Lung microvascular endothelial cell (primary cell): ENCODE measurements around the gene DNAJC10. TPM values are rescaled to one million over a fixed set of nuclear protein-coding genes. Genes with fewer than 3 reads are reported as not detected.
A peak's percentile ranks its signal among the peaks of the same experiment; 100 is the strongest.
"Not testable (repeated sequence)": the region's sequence is repeated elsewhere in the genome, so short reads cannot be mapped to it uniquely, and the experiment has no call there.

Experiments
- DNase-seq, 2 donors: peaks; one replicate each; pipeline versions ENCODE4 v3.0.0 to v3.0.0-alpha.2; 2010; ENCODE audit warnings: low read depth in 2 of 2
- total RNA-seq: library from RNA; depleted of rRNA; stranded (reverse); fragments of >200 nt; gene quantifications from 2 replicates; pipeline ENCODE4 v1.2.1, GENCODE V29; 2014

The DNAJC10 gene, protein sequence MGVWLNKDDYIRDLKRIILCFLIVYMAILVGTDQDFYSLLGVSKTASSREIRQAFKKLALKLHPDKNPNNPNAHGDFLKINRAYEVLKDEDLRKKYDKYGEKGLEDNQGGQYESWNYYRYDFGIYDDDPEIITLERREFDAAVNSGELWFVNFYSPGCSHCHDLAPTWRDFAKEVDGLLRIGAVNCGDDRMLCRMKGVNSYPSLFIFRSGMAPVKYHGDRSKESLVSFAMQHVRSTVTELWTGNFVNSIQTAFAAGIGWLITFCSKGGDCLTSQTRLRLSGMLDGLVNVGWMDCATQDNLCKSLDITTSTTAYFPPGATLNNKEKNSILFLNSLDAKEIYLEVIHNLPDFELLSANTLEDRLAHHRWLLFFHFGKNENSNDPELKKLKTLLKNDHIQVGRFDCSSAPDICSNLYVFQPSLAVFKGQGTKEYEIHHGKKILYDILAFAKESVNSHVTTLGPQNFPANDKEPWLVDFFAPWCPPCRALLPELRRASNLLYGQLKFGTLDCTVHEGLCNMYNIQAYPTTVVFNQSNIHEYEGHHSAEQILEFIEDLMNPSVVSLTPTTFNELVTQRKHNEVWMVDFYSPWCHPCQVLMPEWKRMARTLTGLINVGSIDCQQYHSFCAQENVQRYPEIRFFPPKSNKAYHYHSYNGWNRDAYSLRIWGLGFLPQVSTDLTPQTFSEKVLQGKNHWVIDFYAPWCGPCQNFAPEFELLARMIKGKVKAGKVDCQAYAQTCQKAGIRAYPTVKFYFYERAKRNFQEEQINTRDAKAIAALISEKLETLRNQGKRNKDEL
- 44.2 and 63.3 TPM in 2 replicates for total RNA-seq

DNA sequence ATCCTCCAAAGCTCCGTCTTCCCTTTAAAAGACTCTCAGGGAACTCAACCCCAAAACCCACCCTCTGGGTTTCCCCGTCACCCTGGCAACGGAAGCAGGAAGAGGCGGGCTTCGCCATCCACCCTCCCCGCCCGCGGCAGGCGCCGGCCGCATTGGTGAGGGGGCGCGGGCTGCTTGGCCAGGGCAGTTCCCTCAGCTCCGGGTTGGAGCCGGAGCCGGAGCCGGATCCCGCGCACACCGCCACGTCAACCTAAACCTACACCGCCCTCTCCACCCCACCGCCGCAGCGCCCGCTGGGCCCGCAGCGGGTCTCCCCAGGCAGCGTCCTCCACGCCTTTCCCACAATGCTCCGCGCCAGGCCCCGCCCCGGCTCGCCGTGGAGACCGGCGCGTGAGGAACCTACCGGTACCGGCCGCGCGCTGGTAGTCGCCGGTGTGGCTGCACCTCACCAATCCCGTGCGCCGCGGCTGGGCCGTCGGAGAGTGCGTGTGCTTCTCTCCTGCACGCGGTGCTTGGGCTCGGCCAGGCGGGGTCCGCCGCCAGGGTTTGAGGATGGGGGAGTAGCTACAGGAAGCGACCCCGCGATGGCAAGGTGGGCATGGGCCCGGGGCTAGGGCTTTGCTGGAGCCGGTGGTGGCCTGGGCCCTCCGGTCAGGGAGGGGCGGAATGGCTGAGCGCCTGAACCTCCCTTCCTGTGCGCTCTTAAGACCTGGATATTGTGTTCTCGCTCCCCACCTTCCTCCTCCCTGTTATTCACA is at the start of gene DNAJC10:
TSS of gene DNAJC10 (plus strand) at position 366 of the 758 bp plus-strand sequence. CDS start 1,830 bp downstream, outside the sequence.
- DNase-seq, result peak; percentile 95 to 96

DNA sequence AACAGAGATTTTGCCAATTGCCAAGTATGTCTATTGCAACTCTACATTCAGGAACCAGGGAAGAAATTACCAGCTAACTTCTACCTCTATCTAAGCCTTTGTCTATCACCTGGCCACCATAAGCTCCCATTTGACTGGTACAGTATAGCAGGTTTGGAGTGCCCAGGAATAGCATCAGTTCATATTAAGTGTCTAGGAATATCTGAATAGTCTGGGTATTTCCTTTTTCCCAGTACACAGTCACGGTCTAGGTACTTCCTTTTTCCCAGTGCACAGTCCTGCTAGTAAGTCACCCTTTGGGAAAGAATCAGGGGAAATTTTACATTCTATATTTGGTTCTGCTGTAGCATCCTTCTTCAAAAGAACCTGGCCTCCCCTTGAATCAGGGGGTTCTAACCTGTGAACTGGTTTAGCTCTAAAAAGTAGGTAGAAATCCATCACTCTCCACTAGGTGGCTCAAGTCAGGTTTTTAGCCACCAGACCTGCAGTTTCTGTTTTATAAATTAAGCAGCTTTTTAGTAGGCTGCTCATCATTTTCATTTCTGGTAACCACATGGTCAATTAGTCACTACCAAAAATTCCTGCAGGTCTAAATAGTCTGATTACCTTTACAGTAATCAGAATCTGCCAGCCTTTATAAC is 49.3 kb upstream of the DNAJC10 start:
- peak; percentile 36 to 51 for DNase-seq

DNA sequence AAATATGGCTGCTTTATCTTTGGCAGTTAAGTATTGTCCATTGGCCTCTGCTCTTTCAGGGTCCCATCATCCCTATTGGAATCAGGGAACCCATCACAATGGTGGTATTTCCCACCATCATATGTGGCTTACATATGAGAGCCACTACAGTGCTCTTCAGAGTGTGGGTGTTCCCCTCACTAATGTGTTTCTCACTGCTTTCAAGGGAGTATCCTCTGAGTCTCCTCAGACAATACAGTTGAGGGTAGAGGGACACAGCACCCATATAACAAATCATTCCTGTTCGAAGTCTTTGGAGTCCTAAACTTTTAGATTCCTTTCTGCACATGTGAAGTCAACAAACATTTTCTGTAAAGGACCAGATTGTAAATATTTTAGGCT is 48.8 kb upstream of the DNAJC10 start:
- no peak for DNase-seq

DNA sequence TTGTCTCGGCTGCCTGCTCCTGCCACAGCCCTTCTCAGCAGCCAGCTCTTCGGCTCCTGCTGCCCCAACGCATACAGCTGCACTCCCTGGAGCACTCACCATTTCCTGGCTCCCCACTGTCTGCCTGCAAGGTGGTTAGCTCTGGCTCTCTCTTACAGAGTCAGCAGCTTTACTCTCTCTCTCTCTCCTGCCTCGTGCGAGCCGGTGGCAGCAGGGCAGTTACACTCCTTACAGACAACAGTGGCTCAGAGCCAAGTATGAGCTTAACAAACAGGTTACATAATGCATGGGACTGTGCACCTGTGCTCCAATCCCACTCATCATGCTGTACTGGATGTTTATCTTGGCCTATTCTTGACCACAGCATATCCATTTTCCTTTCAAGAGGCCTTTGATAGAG is 47.4 kb upstream of the DNAJC10 start:
- peak; percentile 66 to 68 for DNase-seq

DNA sequence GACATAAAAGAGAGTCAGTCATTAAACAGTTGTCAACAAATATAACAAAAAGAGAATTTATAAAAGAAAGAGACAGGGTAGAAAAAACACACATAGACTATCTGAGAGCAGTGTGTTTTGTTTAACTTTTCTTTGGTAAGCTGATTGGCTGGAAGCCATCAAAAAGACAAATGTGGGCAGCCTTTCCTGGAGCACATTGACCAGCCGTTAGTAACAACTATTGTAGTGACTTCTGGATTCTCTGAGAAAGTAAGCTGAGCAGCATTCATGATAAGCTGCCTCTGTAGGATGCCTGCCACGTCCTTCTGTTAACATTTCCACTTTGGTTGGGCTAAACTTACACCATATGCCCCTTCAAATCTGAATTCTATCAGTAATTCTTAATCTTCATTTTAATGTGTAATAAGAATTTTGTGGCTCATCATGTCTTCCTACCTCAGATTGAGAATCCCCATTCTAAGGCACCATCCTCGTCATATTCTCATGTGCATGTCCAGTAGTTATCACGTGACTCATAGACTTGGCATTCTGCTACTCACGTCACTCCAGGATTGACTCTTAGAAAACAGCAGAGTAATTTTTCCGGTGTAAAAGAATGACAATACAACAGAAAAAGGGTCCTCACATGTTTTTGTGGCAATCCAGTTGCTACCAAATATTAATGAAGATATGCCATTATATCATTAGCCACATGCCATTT is 43.4 kb upstream of the DNAJC10 start:
- DNase-seq, result peak; percentile 49 to 57

DNA sequence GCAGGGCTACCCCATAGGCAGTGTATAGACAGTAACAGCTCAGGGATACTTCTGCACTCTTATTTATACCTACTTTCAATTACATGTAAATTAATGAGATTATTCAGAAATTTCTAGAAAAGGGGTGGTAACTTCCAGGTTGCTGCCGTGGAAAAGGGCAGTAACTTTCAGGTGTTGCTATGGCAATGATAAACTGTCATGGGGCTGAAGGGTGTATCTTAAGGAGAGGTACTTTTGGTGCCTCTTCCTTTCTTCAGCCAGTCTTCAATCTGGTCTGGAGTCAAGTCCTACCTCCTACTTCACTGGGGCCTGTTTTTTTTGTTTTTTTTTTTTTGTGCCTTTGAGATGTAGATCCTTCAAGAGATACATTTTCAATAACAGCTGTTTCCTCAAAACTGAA is 35.2 kb upstream of the DNAJC10 start:
- DNase-seq, result no peak

DNA sequence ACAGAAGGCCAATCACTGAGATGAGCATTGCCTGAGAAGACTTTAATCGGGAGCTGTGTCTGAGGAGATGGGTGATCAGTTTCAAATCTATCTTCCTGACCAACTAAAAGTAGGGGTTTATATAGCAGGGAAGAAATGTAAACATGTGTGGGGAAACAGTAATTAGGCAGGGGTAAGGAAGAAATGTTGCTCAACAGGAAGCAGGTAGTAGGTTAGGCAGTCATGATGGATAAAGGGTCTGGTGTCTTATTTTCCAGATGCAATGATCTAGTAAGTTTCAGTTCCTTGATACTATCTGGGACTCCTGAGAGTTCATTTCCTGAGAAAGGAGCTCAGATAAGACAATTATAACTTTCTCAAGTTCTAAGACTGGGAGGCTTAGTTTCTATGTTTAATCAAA is 33.8 kb upstream of the DNAJC10 start:
- no peak for DNase-seq

DNA sequence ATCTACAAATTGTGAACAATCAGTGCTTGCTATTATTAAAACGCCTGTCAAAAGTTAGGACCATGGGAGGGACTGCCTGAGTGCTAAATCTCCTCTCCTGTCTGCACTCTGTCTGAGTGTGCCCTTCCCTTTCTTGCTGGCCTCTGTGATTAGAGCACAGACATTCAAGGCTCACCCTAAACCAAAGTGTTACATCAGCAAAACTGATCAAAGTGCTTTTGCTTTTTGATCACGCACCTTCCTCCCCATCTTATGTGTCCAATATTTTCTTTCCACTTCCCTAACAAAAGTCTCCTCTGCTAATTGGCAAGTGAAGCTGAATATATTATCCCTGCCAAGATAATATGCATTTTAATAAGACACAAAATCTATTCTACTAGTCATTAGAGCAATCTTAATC is 30.5 kb upstream of the DNAJC10 start:
- no peak for DNase-seq

DNA sequence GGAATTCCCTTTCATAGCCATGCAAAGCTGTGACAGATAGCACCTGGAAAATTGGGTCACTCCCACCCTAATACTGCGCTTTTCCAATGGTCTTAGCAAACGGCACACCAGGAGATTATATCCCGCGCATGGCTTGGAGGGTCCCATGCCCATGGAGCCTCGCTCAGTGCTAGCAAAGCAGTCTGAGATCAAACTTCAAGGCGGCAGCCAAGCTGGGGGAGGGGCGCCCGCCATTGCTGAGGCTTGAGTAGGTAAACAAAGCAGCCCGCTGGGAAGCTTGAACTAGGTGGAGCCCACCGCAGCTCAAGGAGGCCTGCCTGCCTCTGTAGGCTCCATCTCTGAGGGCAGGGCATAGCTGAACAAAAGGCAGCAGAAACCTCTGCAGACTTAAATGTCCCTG is 29.3 kb upstream of the DNAJC10 start:
- not testable (repeated sequence) for DNase-seq

DNA sequence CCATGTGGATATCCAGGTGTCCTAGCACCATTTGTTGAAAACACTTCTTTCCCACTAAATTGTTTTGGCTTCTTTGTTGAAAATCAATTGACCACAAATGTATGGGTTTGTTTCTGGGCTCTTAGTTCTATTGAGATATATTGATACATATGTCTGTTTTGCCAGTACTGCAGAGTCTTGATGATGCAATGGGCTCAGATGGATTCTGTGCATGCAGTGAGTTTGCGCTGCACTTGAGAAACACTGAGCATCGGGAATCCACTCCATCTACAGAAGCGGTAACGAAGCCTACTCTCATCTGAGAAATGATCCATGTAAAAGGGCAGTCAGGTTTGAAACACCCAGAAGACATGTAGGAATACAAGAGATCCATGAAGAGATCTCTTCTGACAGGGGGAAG is 21.9 kb upstream of the DNAJC10 start:
- DNase-seq, result no peak

DNA sequence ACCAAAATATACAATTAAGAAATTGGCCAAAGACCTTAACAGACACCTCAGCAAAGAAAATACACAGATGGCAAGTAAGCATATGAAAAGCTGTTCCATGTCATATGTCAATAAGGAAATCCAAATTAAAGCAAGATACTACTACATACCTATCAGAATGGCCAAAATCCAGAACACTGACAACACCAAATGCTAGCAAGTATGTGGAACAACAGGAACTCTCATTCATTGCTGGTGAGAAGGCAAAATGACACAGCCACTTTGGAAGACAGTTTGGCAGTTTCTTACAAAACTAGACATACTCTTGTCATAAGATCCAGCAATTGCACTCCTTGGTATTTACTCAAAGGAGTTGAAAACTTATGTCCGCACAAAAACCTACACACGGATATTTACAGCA is 20.3 kb upstream of the DNAJC10 start:
- DNase-seq, result no peak

DNA sequence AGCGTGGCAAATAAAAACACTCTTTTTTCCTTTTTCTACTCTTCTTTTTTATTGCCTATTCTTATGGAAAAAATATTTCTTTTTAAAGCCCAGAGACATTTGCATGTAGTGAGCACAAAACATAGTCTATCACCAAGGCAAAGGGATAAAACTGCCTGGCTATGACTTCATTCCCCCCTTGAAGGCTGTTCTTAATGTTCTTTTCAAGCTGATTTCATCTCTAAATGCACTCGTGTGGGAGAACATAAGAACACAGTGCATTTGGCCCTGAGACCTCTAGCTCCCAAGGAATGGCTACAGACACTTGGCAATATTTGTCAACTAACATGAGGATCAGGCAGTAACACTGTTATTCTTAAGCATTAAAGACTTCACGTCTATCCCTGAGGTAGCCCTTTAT is 17.4 kb upstream of the DNAJC10 start:
- DNase-seq, result no peak

DNA sequence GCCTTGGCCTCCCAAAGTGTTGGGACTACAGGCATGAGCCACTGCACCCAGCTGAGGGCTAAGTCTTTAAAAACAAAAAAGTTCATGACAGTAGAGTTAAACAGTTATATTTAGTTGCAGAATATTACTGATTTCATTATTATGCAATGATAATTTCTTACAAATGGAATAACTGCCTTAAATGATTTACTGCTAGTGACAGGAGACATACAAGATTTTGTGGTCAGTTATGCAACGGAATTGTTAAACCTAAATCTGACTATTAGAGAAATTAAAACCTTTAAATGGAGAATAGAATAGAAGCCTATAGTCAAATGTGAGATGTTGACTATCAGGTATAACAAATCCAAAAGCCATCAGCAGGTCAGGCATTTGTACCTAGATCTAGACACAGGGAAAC is 10.3 kb upstream of the DNAJC10 start:
- no peak for DNase-seq

DNA sequence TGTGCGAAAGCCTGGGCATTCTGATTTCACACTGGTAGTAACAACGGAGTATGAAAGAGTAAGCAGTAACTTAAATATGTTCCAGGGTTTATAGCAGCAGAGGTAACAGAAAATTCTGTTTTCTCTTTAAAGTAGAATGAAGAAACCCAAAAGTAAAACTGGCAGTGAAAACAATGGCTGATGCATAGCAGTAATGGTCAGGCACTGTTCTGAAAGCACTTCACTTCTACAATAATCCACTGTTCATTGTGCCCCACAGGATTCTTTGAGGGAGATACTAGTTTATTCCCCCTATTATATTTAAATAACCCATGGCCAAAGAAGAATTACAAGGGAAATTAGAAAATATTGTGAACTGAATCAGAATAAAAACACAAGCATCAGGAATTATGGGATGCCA is 9.3 kb upstream of the DNAJC10 start:
- DNase-seq, result no peak

DNA sequence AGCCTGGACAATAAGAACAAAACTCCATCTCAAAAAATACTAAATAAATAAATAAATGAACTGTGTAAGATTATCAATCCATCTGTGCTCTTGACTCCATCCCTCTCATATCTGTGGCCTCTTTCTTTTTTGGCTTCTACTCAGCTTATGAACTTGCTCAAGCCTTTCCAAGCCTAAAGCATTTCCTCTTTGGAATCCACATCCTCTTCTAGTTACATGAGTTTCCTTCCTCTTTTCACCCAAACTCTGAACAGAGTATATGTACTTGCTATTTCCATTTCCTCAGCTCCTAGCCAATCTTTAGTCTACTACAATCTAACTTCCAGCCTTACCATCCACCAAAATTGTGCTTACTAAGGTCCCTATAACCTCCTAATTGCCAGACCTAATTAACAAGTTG is 2.5 kb upstream of the DNAJC10 start:
- peak; percentile 16 to 54 for DNase-seq

DNA sequence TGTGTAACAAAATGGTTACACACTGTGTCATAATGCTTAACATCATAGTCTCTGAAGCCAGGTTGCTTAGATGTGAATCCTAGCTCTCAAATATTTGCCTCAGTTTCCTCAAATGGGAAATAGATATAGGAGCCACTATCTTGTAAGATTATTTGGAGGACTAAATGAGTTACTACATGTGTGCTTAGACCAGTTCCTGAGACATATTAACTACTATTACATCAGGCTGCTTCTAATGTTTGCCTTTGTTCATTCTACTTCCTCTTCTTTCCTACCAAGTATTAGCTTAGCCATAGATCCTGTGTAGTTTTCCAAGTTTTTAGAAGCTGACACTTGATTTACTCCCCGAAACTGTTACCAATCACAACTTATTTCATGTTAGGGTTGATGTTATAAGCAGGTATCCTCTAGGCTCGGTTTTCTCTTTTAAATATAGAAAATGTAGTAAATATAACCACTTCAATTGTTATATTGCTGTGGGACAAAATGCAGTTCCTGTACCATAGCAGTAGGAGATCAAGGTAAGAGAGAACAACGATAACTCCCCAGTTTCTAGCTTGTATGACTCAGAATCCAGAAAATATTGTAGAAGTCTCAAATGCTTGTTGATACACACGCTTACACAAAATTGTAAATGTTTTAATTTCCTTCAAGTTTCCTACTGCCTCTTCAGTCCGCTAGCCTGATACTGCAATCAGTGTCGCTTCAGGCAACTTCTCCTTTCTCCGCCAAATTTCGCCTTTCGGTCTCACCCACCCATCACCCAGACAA is 751 bp upstream of the DNAJC10 start:
- DNase-seq, result peak in 1 of 2 donors; percentile 28

DNA sequence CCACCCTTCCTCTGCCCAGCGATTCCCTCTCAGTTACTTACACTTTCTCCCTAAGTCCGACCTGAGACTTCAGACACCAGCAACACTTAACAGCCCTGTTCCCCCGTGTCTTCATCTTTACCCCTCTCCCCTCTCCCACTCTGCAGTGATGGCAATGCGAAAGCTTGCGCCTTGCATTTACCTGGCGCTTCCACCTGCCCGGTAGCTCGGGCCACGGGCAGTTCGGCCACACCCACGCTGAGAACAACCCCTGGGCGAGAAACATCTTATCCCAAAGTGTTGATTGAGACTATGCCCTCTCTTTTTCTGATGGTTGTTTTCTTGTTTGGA is 558 bp downstream of the DNAJC10 start:
- DNase-seq, result no peak

DNA sequence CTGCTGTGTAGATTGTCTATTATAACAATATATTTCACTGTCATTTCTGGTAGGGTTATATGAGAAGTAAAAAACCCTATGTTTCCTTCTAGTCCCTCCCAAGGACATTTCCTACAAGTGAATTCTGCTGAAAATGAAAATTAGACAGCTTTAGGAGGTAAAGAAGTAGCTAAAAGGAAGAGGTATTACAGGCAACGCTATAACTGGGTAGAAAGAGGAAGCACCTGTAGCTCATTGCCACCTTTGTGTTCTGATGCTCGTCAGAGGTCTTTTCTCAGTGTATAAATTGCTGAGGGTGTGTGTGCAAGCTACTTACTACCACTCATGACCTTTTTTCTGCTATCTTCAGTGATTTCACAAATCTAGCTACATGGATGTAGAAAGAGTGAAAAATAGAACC is 1.4 kb downstream of the DNAJC10 start:
- DNase-seq, result peak; percentile 8 to 15

DNA sequence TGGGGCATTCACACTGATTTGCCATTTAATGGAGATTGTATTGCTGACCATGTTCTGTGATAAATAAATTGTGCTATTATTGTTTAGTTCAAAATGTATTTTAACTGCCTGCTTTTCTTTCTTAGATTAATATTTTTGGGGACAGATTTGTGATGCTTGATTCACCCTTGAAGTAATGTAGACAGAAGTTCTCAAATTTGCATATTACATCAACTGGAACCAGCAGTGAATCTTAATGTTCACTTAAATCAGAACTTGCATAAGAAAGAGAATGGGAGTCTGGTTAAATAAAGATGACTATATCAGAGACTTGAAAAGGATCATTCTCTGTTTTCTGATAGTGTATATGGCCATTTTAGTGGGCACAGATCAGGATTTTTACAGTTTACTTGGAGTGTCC is 1.8 kb downstream of the DNAJC10 start:
- no peak for DNase-seq

DNA sequence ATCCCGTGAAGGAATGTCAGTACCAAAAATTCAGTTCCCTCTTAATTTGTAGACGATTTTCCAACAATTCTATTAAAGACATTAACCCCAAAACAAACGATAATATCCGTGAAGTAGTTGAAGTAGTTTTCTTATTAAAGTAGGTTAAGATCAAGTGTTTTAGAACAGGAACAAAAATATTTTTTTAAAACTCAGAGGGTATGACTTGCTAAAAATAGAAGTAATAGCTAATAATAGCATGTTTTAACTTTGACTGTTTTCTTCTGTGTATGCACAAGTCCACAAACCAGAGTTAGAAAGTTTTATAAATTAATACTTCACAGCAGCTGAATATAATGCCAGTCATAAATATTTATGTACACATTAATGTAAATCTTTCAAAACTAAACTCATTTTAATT is 2.4 kb downstream of the DNAJC10 start:
- no peak for DNase-seq
